Neural progenitor cell (in vitro differentiated cells): ENCODE measurements around the gene KIRREL3. TPM values are rescaled to one million over a fixed set of nuclear protein-coding genes. Genes with fewer than 3 reads are reported as not detected.

ENCODE experiments used
- DNase-seq: peaks from one replicate; pipeline ENCODE4 v3.0.0-alpha.2; 2016; ENCODE audit warnings: low spot score
- H2AFZ ChIP-seq: fragments of 200-600 bp; sonication (generic); replicated peaks from 2 replicates; pipeline ENCODE4 v1.6.1; 2016; ENCODE audit warnings: antibody characterized with exemption
- H3F3A ChIP-seq: fragments of 200-600 bp; sonication (generic); 2 replicates; pipeline ENCODE4 v1.6.1; 2016; ENCODE audit warnings: antibody characterized with exemption, low read depth
- H3K27ac ChIP-seq: fragments of 200-600 bp; sonication (generic); 2 replicates; pipeline ENCODE4 v1.5.1; 2016; ENCODE audit warnings: mild to moderate bottlenecking
- H3K27me3 ChIP-seq: fragments of 200-600 bp; sonication (generic); 2 replicates; pipeline ENCODE4 v1.6.1; 2016; ENCODE audit warnings: mild to moderate bottlenecking, moderate library complexity
- H3K36me3 ChIP-seq: fragments of 200-600 bp; sonication (generic); 2 replicates; pipeline ENCODE4 v1.5.1; 2016
- H3K4me1 ChIP-seq: fragments of 200-600 bp; sonication (generic); 2 replicates; pipeline ENCODE4 v1.6.1; 2016; ENCODE audit warnings: mixed run types
- H3K4me2 ChIP-seq: fragments of 200-600 bp; sonication (generic); 2 replicates; pipeline ENCODE4 v1.6.1; 2016
- H3K4me3 ChIP-seq: fragments of 200-600 bp; sonication (generic); 2 replicates; pipeline ENCODE4 v1.5.1; 2016
- H3K79me2 ChIP-seq: fragments of 200-600 bp; sonication (generic); 2 replicates; pipeline ENCODE4 v1.6.1; 2016; ENCODE audit warnings: low read depth
- H3K9ac ChIP-seq: fragments of 200-600 bp; sonication (generic); 2 replicates; pipeline ENCODE4 v1.6.1; 2016
- H3K9me3 ChIP-seq: fragments of 200-600 bp; sonication (generic); 2 replicates; pipeline ENCODE4 v1.5.1; 2016; ENCODE audit warnings: low read depth
- H4K20me1 ChIP-seq: fragments of 200-600 bp; sonication (generic); 2 replicates; pipeline ENCODE4 v1.6.1; 2016; ENCODE audit warnings: low read depth
- H3K27ac Mint-ChIP-seq: 3 replicates; pipeline ENCODE4 v1.8.0; 2021; ENCODE audit warnings: mixed read lengths
- H3K27me3 Mint-ChIP-seq: 2 replicates; pipeline ENCODE4 v1.8.0; 2022; ENCODE audit warnings: low read depth, mild to moderate bottlenecking, inconsistent platforms, moderate library complexity, mixed read lengths; ENCODE audit not compliant: insufficient read depth
- H3K36me3 Mint-ChIP-seq: 3 replicates; pipeline ENCODE4 v1.8.0; 2021; ENCODE audit warnings: mixed read lengths
- H3K4me1 Mint-ChIP-seq: 3 replicates; pipeline ENCODE4 v1.8.0; 2021; ENCODE audit warnings: mixed read lengths
- H3K4me3 Mint-ChIP-seq: 3 replicates; pipeline ENCODE4 v1.8.0; 2021; ENCODE audit warnings: mild to moderate bottlenecking, moderate library complexity, mixed read lengths
- H3K9me3 Mint-ChIP-seq: 3 replicates; pipeline ENCODE4 v1.8.0; 2020; ENCODE audit warnings: mixed read lengths
- EZH2 ChIP-seq: fragments of 200-600 bp; sonication (generic); IDR thresholded peaks from 2 replicates; pipeline ENCODE4 v1.6.1; 2017; ENCODE audit warnings: antibody characterized with exemption, mild to moderate bottlenecking, moderate library complexity
- EZH2phosphoT487 ChIP-seq: fragments of 200-600 bp; sonication (generic); IDR thresholded peaks from 2 replicates; pipeline ENCODE4 v1.6.1; 2017; ENCODE audit warnings: antibody characterized with exemption
- total RNA-seq: library from RNA; depleted of rRNA; stranded (reverse); fragments of >200 nt; gene quantifications from 2 replicates; pipeline ENCODE4 v1.2.3, GENCODE V29; 2015; ENCODE audit warnings: low replicate concordance
- TF ChIP-seq, protein P1 (sequence below): fragments of 200-600 bp; sonication (generic); IDR thresholded peaks from 2 replicates; pipeline ENCODE4 v1.5.1; 2017; ENCODE audit warnings: antibody characterized with exemption, mild to moderate bottlenecking

Gene KIRREL3
- total RNA-seq, 1 donor from 2014 or later = 1.1 TPM

DNA sequence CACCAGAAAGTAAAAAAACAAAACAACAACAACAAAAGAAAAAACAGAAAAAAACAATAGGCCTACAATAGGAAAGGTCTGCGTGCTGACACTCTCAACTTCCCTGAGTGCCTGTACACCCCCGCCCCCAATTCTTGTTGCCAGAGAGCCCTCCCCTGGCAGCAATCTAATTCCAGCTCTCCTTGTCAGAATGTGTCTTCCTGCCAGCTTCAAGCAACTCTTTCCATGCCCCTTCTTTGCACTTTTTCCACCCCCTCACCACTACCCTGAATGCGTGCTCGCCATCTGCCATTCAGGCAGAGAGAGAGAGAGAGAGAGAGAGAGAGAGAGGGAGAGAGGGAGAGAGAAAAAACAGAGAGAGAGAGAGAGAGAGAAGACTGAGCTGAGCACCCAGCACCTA, 245.0 kb downstream of the KIRREL3 start:
- no peak overlapping the region for H3K9ac ChIP-seq
- no peaks in the 10 kb centered on the region for H3K79me2 ChIP-seq
- H3K27ac ChIP-seq = no peak overlapping the region
- H3K4me1 ChIP-seq = peaks cover 9% of the 10 kb centered on the region
- Mint-ChIP-seq H3K4me3 (no peak overlapping the region), H3K27me3 (no peaks in the 10 kb centered on the region), H3K27ac (no peak overlapping the region), H3K9me3 (no peaks in the 10 kb centered on the region), H3K36me3 (no peaks in the 10 kb centered on the region), H3K4me1 (peaks cover 17% of the 10 kb centered on the region)
- no peaks in the 10 kb centered on the region for H3F3A ChIP-seq
- no peak overlapping the region for H3K4me2 ChIP-seq
- DNase-seq = peak; percentile 14
- H4K20me1 ChIP-seq = no peaks in the 10 kb centered on the region
- TF ChIP-seq EZH2 (no peak), EZH2phosphoT487 (no peak)
- TF ChIP-seq, protein P1, sequence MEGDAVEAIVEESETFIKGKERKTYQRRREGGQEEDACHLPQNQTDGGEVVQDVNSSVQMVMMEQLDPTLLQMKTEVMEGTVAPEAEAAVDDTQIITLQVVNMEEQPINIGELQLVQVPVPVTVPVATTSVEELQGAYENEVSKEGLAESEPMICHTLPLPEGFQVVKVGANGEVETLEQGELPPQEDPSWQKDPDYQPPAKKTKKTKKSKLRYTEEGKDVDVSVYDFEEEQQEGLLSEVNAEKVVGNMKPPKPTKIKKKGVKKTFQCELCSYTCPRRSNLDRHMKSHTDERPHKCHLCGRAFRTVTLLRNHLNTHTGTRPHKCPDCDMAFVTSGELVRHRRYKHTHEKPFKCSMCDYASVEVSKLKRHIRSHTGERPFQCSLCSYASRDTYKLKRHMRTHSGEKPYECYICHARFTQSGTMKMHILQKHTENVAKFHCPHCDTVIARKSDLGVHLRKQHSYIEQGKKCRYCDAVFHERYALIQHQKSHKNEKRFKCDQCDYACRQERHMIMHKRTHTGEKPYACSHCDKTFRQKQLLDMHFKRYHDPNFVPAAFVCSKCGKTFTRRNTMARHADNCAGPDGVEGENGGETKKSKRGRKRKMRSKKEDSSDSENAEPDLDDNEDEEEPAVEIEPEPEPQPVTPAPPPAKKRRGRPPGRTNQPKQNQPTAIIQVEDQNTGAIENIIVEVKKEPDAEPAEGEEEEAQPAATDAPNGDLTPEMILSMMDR = no peak
- no peak overlapping the region for H3K4me3 ChIP-seq
- H3K36me3 ChIP-seq = no peaks in the 10 kb centered on the region
- H3K27me3 ChIP-seq = no peaks in the 10 kb centered on the region
- no peaks in the 10 kb centered on the region for H3K9me3 ChIP-seq
- peak overlapping the region; percentile 55 for H2AFZ ChIP-seq

DNA sequence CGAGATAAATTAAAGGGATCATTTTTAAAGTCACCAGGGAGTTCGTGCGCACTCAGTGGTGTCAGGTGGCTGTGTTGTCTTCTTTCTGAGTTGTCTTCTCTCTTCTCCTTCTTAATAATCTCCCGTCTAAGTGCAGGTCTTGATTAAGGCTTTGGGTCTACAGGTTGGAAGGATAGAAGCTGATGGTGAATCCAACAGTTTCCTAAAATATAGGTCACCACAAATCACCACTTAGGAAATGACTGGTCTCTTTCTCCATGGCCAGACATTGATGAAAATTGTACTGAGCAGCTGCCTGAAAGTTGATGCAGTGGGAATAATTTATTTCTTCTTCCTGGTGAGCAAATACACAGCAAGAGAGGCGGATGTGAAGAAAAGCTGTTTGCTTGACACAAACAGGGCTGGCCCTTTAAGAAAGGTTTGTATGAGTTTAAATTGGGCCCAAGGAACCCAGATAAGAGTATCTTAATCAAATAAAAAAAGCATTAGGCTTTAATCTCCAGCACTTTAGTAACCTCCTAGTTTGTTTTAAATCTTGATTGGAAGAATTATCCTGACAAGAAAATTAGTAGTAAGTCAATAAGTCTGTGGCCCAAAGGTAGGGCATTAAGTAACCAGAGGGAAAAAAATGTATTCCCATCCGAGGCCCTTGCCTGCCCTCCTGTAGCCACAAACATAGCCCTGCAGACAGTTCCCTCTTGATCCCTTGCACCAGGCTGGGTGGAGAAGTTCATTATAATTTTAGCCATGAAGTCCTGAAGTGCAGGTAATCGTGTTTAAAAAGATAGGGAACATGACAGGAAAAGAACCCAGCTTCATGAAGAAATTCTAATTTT, 245.8 kb downstream of the KIRREL3 start:
- Histone ChIP-seq H3F3A (no peaks in the 10 kb centered on the region), H3K79me2 (no peaks in the 10 kb centered on the region), H3K27ac (no peak overlapping the region), H4K20me1 (no peaks in the 10 kb centered on the region), H2AFZ (peak overlapping the region; percentile 55), H3K9me3 (no peaks in the 10 kb centered on the region), H3K4me2 (no peak overlapping the region), H3K4me1 (peaks cover 9% of the 10 kb centered on the region), H3K27me3 (no peaks in the 10 kb centered on the region), H3K4me3 (no peak overlapping the region), H3K36me3 (no peaks in the 10 kb centered on the region), H3K9ac (no peak overlapping the region)
- peaks cover 17% of the 10 kb centered on the region for H3K4me1 Mint-ChIP-seq
- H3K27ac Mint-ChIP-seq = no peak overlapping the region
- no peaks in the 10 kb centered on the region for H3K27me3 Mint-ChIP-seq
- no peak for DNase-seq
- H3K36me3 Mint-ChIP-seq = no peaks in the 10 kb centered on the region
- no peak overlapping the region for H3K4me3 Mint-ChIP-seq
- H3K9me3 Mint-ChIP-seq = no peaks in the 10 kb centered on the region
- TF ChIP-seq, protein P1 = no peak
- TF ChIP-seq EZH2 (no peak), EZH2phosphoT487 (no peak)

DNA sequence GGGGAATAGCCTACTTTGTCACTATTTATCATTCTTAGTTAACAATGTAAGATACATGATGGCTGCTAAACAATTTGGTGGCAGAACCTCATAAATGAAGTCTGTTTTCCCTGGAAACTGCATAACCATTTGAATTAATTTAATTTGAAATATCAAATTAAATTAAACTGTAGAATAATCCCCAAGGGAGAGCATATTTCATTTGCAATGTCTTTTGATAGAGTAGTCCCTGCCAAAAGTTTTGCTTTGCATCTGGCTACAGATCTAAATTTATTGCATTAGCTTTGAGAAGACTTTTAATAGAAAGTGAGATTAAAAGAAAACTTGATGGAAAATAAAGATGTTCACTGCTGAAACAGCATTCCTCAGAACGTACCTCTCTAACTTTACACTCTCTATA, 246.6 kb downstream of the KIRREL3 start:
- H3K4me1 Mint-ChIP-seq = peaks cover 17% of the 10 kb centered on the region

More for the DNA sequence above, 246.6 kb downstream of the KIRREL3 start:
- Mint-ChIP-seq H3K9me3 (no peaks in the 10 kb centered on the region), H3K4me3 (no peak overlapping the region), H3K36me3 (no peaks in the 10 kb centered on the region), H3K27ac (no peak overlapping the region), H3K27me3 (no peaks in the 10 kb centered on the region)
- H3K79me2 ChIP-seq = no peaks in the 10 kb centered on the region
- H3K9ac ChIP-seq = no peak overlapping the region
- no peak overlapping the region for H3K4me3 ChIP-seq
- no peaks in the 10 kb centered on the region for H3K27me3 ChIP-seq
- no peaks in the 10 kb centered on the region for H3K36me3 ChIP-seq
- no peaks in the 10 kb centered on the region for H3F3A ChIP-seq
- no peak overlapping the region for H2AFZ ChIP-seq
- no peak overlapping the region for H3K4me2 ChIP-seq
- no peak overlapping the region for H3K27ac ChIP-seq
- no peak for DNase-seq
- H4K20me1 ChIP-seq = no peaks in the 10 kb centered on the region
- TF ChIP-seq EZH2phosphoT487 (no peak), EZH2 (no peak)
- TF ChIP-seq, protein P1 = no peak
- peaks cover 9% of the 10 kb centered on the region for H3K4me1 ChIP-seq
- no peaks in the 10 kb centered on the region for H3K9me3 ChIP-seq
